OCI-LY1 (cell line): Measurements from ENCODE around the gene PCP4L1.

Source experiments
- H2AFZ ChIP-seq: fragments of 200-600 bp; sonication (generic), shearing (Covaris generic); 2 replicates; pipeline ENCODE4 v1.6.0; 2014; ENCODE audit warnings: antibody characterized with exemption, mild to moderate bottlenecking, low read length
- H3F3A ChIP-seq: fragments of 200-600 bp; sonication (generic), shearing (Covaris generic); 2 replicates; pipeline ENCODE4 v1.6.0; 2014; ENCODE audit warnings: mild to moderate bottlenecking, antibody characterized with exemption, low read length, moderate library complexity; ENCODE audit not compliant: insufficient read depth
- H3K27ac ChIP-seq: fragments of 200-600 bp; sonication (generic); 2 replicates; pipeline ENCODE4 v1.5.1; 2014; ENCODE audit warnings: low read length, mixed run types, mild to moderate bottlenecking, low read depth; ENCODE audit not compliant: poor library complexity, severe bottlenecking
- H3K27me3 ChIP-seq: fragments of 200-600 bp; sonication (generic); 2 replicates; pipeline ENCODE4 v1.6.0; 2014; ENCODE audit warnings: antibody characterized with exemption, mild to moderate bottlenecking, low read length, moderate library complexity; ENCODE audit not compliant: insufficient read depth
- H3K36me3 ChIP-seq: fragments of 200-600 bp; sonication (generic); 2 replicates; pipeline ENCODE4 v1.6.1; 2014; ENCODE audit warnings: mild to moderate bottlenecking, antibody characterized with exemption, low read length, moderate library complexity, mixed read lengths; ENCODE audit not compliant: insufficient read depth
- H3K4me1 ChIP-seq: fragments of 200-600 bp; sonication (generic); 2 replicates; pipeline ENCODE4 v1.5.1; 2014; ENCODE audit warnings: mild to moderate bottlenecking, low read length, moderate library complexity; ENCODE audit not compliant: insufficient read depth, severe bottlenecking
- H3K4me2 ChIP-seq: fragments of 200-600 bp; sonication (generic), shearing (Covaris generic); 2 replicates; pipeline ENCODE4 v1.6.1; 2014; ENCODE audit warnings: low read length
- H3K4me3 ChIP-seq: fragments of 200-600 bp; sonication (generic); 2 replicates; pipeline ENCODE4 v1.5.1; 2014; ENCODE audit warnings: low read length, low read depth, mild to moderate bottlenecking, mixed read lengths; ENCODE audit not compliant: poor library complexity, severe bottlenecking
- H3K79me2 ChIP-seq: fragments of 200-600 bp; shearing (Covaris generic); 2 replicates; pipeline ENCODE4 v1.6.1; 2016; ENCODE audit warnings: mixed run types, low read length, mixed read lengths; ENCODE audit not compliant: insufficient read depth
- H3K9ac ChIP-seq: fragments of 200-600 bp; sonication (generic), shearing (Covaris generic); 2 replicates; pipeline ENCODE4 v1.6.1; 2014; ENCODE audit warnings: mild to moderate bottlenecking, low read length, mixed read lengths
- H3K9me2 ChIP-seq: fragments of 200-600 bp; sonication (generic), shearing (Covaris generic); 2 replicates; pipeline ENCODE4 v1.6.1; 2014; ENCODE audit warnings: low read depth, mild to moderate bottlenecking, low read length, mixed read lengths
- H3K9me3 ChIP-seq: fragments of 200-600 bp; shearing (Covaris generic); 2 replicates; pipeline ENCODE4 v1.6.1; 2014; ENCODE audit warnings: low read length, mixed read lengths
- H4K20me1 ChIP-seq: fragments of 200-600 bp; sonication (generic), shearing (Covaris generic); 2 replicates; pipeline ENCODE4 v1.6.0; 2016; ENCODE audit warnings: mild to moderate bottlenecking, low read length; ENCODE audit not compliant: insufficient read depth
- EZH2 ChIP-seq: fragments of 200-600 bp; sonication (generic), shearing (Covaris generic); IDR thresholded peaks from 2 replicates; pipeline ENCODE4 v1.8.0; 2017; ENCODE audit warnings: borderline replicate concordance, mixed run types, mild to moderate bottlenecking, antibody characterized with exemption, low read length, moderate library complexity, mixed read lengths
- TF ChIP-seq, protein P1 (sequence below): fragments of 200-600 bp; sonication (generic), shearing (Covaris generic); IDR thresholded peaks from 2 replicates; pipeline ENCODE4 v1.5.1; 2017; ENCODE audit warnings: mild to moderate bottlenecking, antibody characterized with exemption, low read length, moderate library complexity, mixed read lengths

The PCP4L1 gene

DNA sequence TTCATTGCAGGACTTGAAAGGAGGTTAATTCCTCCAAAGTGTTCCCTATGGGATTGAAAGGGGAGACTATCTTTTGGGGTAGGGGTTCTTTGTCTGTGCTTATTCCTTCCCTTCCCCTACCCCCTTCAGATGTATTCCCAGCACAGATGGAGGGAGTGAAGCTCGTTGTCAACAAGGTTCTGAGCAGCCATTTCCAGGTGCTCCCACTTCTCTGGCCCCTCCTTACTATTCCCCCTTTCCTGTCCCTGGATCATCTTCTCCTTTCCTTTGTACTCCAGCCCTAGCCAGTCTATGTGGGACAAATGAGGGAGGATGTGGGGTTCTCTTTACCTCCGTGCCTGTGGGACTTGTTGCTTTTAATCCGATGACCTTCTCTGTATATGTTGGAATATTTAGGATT is 31.8 kb upstream of the PCP4L1 start:
- Histone ChIP-seq H3K4me1 (peaks cover 24% of the 10 kb centered on the region), H2AFZ (no peak overlapping the region), H3K9ac (peak overlapping the region; percentile 77), H3K9me3 (no peaks in the 10 kb centered on the region), H4K20me1 (no peaks in the 10 kb centered on the region), H3K4me3 (peak overlapping the region; percentile 74), H3K4me2 (peak overlapping the region; percentile 87), H3K27ac (peak overlapping the region; percentile 28), H3F3A (no peaks in the 10 kb centered on the region), H3K27me3 (no peaks in the 10 kb centered on the region), H3K36me3 (peaks cover 32% of the 10 kb centered on the region), H3K79me2 (no peaks in the 10 kb centered on the region), H3K9me2 (no peaks in the 10 kb centered on the region)
- TF ChIP-seq, protein P1, sequence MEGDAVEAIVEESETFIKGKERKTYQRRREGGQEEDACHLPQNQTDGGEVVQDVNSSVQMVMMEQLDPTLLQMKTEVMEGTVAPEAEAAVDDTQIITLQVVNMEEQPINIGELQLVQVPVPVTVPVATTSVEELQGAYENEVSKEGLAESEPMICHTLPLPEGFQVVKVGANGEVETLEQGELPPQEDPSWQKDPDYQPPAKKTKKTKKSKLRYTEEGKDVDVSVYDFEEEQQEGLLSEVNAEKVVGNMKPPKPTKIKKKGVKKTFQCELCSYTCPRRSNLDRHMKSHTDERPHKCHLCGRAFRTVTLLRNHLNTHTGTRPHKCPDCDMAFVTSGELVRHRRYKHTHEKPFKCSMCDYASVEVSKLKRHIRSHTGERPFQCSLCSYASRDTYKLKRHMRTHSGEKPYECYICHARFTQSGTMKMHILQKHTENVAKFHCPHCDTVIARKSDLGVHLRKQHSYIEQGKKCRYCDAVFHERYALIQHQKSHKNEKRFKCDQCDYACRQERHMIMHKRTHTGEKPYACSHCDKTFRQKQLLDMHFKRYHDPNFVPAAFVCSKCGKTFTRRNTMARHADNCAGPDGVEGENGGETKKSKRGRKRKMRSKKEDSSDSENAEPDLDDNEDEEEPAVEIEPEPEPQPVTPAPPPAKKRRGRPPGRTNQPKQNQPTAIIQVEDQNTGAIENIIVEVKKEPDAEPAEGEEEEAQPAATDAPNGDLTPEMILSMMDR = no peak
- TF ChIP-seq EZH2 = no peak

DNA sequence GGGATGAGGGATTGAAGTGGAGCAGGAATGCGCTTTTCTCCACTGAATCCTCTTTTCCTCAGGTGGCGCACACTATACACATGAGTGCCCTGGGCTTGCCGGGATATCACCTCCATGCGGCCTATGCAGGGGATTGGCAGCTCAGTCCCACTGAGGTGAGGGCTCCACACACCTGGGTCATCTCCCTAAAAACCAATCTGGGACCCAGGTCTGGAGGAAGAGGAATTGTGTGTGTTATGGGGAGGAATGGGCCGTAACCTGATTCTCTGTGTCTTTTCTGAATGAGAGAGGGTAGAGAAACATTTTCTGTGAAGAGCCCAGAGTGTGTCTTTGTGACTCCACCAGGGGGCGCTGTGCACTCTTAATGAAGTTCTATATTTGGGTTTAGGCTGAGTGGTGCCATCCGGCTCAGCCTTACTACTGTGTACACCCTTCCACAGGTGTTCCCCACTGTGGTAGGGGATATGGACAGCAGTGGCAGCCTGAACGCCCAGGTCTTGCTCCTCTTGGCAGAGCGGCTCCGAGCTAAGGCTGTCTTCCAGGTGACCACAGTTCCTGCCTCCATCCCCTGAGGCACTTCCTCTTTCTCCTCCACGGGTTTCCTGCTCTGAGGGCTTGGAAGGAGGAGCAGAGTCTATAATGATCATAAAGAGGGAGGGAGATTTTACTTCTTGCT is 31.2 kb upstream of the PCP4L1 start:
- Histone ChIP-seq H3K9me2 (no peaks in the 10 kb centered on the region), H2AFZ (no peak overlapping the region), H3F3A (no peaks in the 10 kb centered on the region), H3K4me1 (peaks cover 24% of the 10 kb centered on the region), H3K4me2 (peak overlapping the region; percentile 87), H3K27ac (peak overlapping the region; percentile 28), H3K9ac (peak overlapping the region; percentile 77), H3K36me3 (peaks cover 32% of the 10 kb centered on the region), H3K27me3 (no peaks in the 10 kb centered on the region), H3K9me3 (no peaks in the 10 kb centered on the region), H3K4me3 (peak overlapping the region; percentile 74), H3K79me2 (no peaks in the 10 kb centered on the region), H4K20me1 (no peaks in the 10 kb centered on the region)
- no peak for TF ChIP-seq EZH2
- TF ChIP-seq, protein P1 = peak; percentile 87

DNA sequence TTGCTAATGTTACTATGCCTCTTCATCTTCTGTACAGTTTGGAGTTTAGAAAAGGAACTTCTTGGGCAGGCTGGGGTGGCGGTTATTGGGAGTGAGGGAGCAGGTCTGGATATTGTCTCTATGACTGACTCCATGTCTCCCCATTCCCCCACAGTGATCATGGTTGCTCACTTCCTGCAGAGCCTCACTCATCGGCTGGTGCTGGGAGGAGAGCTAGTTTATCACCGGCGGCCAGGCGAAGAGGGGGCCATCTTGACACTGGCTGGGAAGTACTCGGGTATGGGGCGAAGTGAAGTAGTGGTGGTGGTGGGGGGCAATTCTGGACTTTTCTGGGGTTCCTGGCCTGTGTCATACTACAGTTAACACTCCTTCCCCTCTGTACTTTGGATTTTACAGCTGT is 30.5 kb upstream of the PCP4L1 start:
- H3K9ac ChIP-seq = no peak overlapping the region; the same call in 1 of the 2 replicates
- H3K27ac ChIP-seq = no peak overlapping the region
- H3K4me3 ChIP-seq = no peak overlapping the region
- H3K9me2 ChIP-seq = no peaks in the 10 kb centered on the region
- TF ChIP-seq, protein P1 = no peak
- TF ChIP-seq EZH2 = no peak
- H3F3A ChIP-seq = no peaks in the 10 kb centered on the region
- no peak overlapping the region for H2AFZ ChIP-seq
- no peaks in the 10 kb centered on the region for H4K20me1 ChIP-seq
- H3K4me1 ChIP-seq = peaks cover 24% of the 10 kb centered on the region
- H3K4me2 ChIP-seq = no peak overlapping the region
- no peaks in the 10 kb centered on the region for H3K79me2 ChIP-seq
- H3K9me3 ChIP-seq = no peaks in the 10 kb centered on the region
- H3K27me3 ChIP-seq = no peaks in the 10 kb centered on the region
- H3K36me3 ChIP-seq = peaks cover 32% of the 10 kb centered on the region
